Skeletal muscle tissue (tissue), 4 donors: ENCODE results near the gene SFMBT2. TPM values are rescaled to one million over a fixed set of nuclear protein-coding genes. Genes with fewer than 3 reads are reported as not detected.

Experiments
- H3K27ac ChIP-seq: one replicate; pipeline ENCODE4 v1.7.0; 2013; ENCODE audit warnings: mild to moderate bottlenecking, low read depth, low read length, inconsistent platforms
- H3K27me3 ChIP-seq, 3 donors: one replicate each; pipeline ENCODE4 v1.7.0; 2013; ENCODE audit warnings: low read length in 3 of 3; ENCODE audit not compliant: control insufficient read depth in 3 of 3, insufficient read depth in 3 of 3
- H3K36me3 ChIP-seq, 3 donors: one replicate each; pipeline ENCODE4 v1.7.0; 2013; ENCODE audit warnings: low read length in 3 of 3; ENCODE audit not compliant: control insufficient read depth in 3 of 3, insufficient read depth in 3 of 3
- H3K4me1 ChIP-seq, 3 donors: one replicate each; pipeline ENCODE4 v1.7.0; 2013; ENCODE audit warnings: low read length in 3 of 3, mild to moderate bottlenecking in 3 of 3; ENCODE audit not compliant: control insufficient read depth in 3 of 3, insufficient read depth in 3 of 3
- H3K4me3 ChIP-seq, 3 donors: one replicate each; pipeline ENCODE4 v1.7.0; 2013; ENCODE audit warnings: low read length in 3 of 3
- H3K9ac ChIP-seq, 3 donors: one replicate each; pipeline ENCODE4 v1.7.0; 2013; ENCODE audit warnings: low read length in 3 of 3, mild to moderate bottlenecking in 3 of 3, moderate library complexity in 2 of 3, low read depth in 1 of 3
- H3K9me3 ChIP-seq, 3 donors: one replicate each; pipeline ENCODE4 v1.7.0; 2013; ENCODE audit warnings: low read length in 3 of 3; ENCODE audit not compliant: control insufficient read depth in 3 of 3
- total RNA-seq: library from RNA; depleted of rRNA; stranded (reverse); fragments of >200 nt; gene quantifications from one replicate; pipeline ENCODE4 v1.2.3, GENCODE V29; 2014
- donor health status: Osteomylitis.

The SFMBT2 gene
- total RNA-seq, 1 donor from 2014 or later: 12.5 TPM

DNA sequence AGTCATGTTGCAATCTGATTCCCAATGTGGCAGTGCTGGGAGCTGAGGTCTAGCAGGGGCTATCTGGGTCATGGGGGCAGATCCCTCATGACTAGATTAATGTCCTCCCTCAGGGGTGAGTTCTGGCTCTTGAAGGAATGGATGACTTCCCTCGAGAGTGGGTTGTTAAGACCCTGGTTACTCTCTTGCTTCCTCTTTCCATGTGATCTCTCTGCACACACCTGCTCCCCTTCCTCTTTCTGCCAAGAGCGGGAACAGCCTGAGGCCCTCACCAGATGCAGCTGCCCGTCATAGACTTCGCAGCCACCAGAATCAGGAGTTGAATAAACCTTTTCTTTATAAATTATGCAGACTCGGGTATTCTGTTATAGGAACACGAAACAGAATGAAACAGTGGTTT, 37.8 kb downstream of the SFMBT2 start:
- no peak overlapping the region for H3K9ac ChIP-seq
- H3K27me3 ChIP-seq: no peaks in the 10 kb centered on the region
- no peak overlapping the region for H3K27ac ChIP-seq
- no peaks in the 10 kb centered on the region for H3K4me1 ChIP-seq
- peaks cover 13 to 22% (median 14%) of the 10 kb centered on the region in 3 donors for H3K36me3 ChIP-seq
- H3K4me3 ChIP-seq: no peak overlapping the region
- peaks cover 0 to 3% (median 0%) of the 10 kb centered on the region in 3 donors for H3K9me3 ChIP-seq

DNA sequence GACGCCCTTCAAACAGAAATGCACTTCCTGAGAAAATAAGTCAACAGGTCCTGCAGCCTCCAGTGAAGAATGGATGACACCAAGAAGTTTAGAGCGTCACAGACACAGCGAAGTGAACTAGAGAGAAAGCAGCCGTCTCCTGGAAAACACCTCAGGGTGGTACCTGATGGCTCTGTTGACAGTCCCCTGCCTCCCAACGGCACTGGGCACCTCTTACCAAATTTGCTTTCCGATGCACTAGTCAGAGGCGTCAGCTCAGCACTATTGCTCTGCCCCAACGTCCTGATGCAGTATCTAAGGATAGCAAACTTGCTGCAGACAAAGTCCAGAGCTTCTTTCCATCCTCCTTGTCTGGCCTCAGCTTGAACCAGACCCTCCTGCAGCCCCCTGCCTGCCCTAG, 38.3 kb downstream of the SFMBT2 start:
- H3K9ac ChIP-seq: no peak overlapping the region
- H3K36me3 ChIP-seq: peaks cover 14 to 24% (median 17%) of the 10 kb centered on the region in 3 donors
- H3K9me3 ChIP-seq: peaks cover 0 to 3% (median 0%) of the 10 kb centered on the region in 3 donors
- no peaks in the 10 kb centered on the region for H3K27me3 ChIP-seq
- H3K4me1 ChIP-seq: no peaks in the 10 kb centered on the region
- no peak overlapping the region for H3K27ac ChIP-seq
- H3K4me3 ChIP-seq: no peak overlapping the region

DNA sequence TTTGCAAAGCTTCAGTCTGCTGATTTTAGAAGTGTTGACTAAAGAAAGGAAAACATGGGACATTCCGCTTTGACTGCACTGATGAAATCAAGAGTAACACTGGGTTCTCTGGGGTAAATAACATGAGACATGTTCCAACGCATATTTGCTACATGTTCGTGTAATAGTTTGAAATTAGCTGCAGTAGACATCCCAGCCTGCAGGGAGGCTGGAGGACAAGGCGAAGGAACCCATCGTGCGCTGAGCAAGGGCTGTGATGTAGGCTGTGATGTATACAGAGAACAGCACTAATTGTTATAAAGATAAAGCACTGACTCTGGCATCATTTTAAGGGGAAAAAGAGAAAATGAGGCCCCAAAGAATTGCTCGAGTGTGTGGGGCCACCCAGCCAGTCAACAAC, 40.3 kb downstream of the SFMBT2 start:
- H3K27me3 ChIP-seq: no peaks in the 10 kb centered on the region
- peaks cover 0 to 3% (median 0%) of the 10 kb centered on the region in 3 donors for H3K9me3 ChIP-seq
- no peak overlapping the region for H3K4me3 ChIP-seq
- H3K36me3 ChIP-seq: peaks cover 22 to 35% (median 33%) of the 10 kb centered on the region in 3 donors
- H3K27ac ChIP-seq: no peak overlapping the region
- H3K4me1 ChIP-seq: no peaks in the 10 kb centered on the region
- H3K9ac ChIP-seq: no peak overlapping the region

DNA sequence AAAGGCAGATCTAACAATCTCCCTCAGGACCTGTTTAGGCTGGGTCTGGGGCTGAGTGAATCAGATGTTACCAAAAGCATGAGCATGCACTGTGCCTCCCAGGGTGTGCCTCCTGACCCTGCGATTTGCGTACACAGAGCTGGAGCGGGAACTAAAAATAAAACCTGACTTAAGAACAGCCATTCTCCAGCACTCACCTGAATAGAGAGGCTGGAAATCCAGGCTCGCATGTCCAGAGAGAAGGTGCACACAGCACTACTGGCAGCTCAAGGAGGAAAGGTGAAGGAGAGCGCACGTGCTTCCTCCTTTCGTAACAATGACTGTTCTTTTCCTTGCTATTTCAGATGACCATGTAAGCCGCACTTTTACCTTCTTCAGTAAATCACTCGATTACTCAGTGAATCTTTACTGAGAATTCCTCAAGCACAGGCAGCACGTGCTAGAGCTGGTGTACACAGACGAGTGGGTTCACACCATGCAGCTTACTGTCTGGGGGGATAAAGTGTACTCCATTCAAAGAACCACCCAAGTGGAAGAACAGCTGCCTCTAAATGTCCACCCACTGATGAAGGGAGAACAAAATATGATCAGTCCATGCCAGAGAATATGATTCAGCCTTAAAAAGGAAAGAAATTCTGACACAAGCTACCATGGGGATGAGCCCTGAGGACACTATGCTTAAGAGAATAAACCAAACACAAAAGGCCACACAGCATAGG, 45.6 kb downstream of the SFMBT2 start:
- no peaks in the 10 kb centered on the region for H3K9me3 ChIP-seq
- no peak overlapping the region for H3K9ac ChIP-seq
- no peaks in the 10 kb centered on the region for H3K27me3 ChIP-seq
- peaks cover 23 to 34% (median 33%) of the 10 kb centered on the region in 3 donors for H3K36me3 ChIP-seq
- no peak overlapping the region for H3K27ac ChIP-seq
- H3K4me1 ChIP-seq: no peaks in the 10 kb centered on the region
- H3K4me3 ChIP-seq: no peak overlapping the region

DNA sequence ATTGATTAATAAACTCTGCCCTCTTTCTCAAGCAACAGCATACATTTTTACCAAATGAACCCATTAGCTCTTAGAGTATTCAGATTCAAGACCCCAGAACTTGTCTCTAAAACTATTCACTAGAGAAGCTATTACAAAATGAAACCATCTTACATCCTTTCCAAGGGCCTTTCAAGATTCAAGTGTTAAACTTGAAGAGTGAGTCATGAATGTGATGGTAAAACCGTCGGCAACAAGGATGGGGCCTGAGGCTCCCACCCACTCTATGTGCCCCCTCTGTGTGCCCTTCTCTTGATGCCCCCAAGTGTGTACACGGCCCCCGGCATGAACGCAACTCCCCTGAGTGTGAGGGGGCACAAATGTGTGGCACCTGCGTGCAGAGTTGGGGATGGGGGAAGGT, 46.4 kb downstream of the SFMBT2 start:
- Histone ChIP-seq H3K9ac (no peak overlapping the region), H3K27me3 (no peaks in the 10 kb centered on the region), H3K27ac (no peak overlapping the region), H3K36me3 (peaks cover 21 to 34% (median 27%) of the 10 kb centered on the region in 3 donors), H3K4me3 (no peak overlapping the region), H3K9me3 (no peaks in the 10 kb centered on the region), H3K4me1 (no peaks in the 10 kb centered on the region)

DNA sequence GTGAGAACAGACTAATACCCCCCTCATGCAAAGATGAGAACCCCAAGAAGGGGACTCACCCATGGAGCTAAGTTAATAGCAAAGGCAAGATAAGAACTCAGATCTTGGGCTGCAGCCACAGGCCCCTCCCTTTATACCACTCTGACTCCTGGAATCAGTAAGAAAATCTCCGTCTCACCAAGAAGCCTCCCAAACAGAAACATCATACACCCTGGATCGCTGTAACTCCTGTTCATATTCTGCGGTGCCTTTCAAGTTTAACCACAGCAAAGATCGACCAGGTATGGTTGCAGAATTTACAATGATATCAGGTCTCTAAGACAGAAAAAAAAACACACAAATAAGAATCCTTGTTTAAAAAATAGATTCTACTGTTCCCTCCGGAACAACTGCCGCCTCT, 47.1 kb downstream of the SFMBT2 start:
- Histone ChIP-seq H3K9ac (no peak overlapping the region), H3K27ac (no peak overlapping the region), H3K36me3 (peaks cover 20 to 31% (median 28%) of the 10 kb centered on the region in 3 donors), H3K4me3 (no peak overlapping the region), H3K27me3 (no peaks in the 10 kb centered on the region), H3K9me3 (no peaks in the 10 kb centered on the region), H3K4me1 (no peaks in the 10 kb centered on the region)

DNA sequence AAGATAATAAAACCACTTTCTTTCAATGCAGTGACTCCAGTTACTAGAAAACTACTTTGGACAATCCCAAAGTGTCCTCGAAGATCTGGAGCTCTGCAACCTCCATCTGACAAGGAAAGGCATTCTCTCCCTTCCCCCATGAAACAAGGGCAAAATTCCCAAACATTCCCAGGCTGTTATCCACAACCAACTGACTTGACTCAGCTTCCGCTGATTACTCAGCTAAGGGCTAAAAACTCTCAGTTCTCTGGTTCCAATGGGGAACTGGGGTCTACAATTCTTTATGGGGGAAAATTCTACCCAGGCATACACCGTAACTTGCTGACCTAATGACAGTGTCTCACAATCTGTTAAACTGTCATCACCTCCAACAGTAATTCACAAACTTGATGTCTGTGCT, 48.4 kb downstream of the SFMBT2 start:
- no peaks in the 10 kb centered on the region for H3K4me1 ChIP-seq
- peaks cover 25 to 28% (median 27%) of the 10 kb centered on the region in 3 donors for H3K36me3 ChIP-seq
- H3K9ac ChIP-seq: no peak overlapping the region
- no peaks in the 10 kb centered on the region for H3K27me3 ChIP-seq
- H3K9me3 ChIP-seq: no peaks in the 10 kb centered on the region
- H3K27ac ChIP-seq: no peak overlapping the region
- no peak overlapping the region for H3K4me3 ChIP-seq

DNA sequence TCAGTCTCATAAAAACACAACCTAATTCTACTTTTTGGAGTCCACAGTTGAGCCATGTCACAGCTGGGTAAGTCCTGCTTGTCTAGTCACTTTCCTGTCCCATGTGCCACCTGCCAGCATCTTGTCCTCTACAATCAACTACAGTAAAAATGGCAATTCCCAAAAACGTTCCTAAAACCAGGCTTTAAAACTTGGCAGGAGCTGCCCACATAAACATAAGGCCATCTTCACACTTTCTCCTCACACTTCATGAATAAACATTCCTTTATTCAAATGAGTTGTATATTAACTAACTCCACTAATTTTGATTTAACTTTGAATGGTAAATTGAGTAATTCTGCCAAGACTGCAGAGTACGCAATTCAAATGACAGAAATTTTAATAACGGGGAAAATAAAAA, 49.5 kb downstream of the SFMBT2 start:
- Histone ChIP-seq H3K4me1 (no peaks in the 10 kb centered on the region), H3K36me3 (peaks cover 17 to 20% (median 18%) of the 10 kb centered on the region in 3 donors), H3K9ac (no peak overlapping the region), H3K27me3 (no peaks in the 10 kb centered on the region), H3K4me3 (no peak overlapping the region), H3K9me3 (no peaks in the 10 kb centered on the region), H3K27ac (no peak overlapping the region)

DNA sequence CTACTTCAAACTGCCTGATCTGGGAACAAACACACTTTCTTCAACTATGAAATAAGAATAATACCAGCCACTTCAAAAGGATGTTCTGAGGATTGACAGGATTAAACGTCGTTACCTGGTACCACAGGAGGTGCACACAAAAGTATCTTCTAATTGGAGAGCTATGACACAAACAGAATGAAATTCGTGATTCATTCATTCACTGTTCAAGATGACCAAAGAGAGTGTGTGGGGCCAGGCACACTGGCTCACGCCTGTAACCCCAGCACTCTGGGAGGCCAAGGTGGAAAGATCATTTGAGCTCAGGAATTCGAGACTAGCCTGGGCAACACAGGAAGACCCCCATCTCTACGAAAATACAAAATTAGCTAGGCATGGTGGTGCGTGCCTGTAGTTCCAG, 50.9 kb downstream of the SFMBT2 start:
- peaks cover 7 to 13% (median 12%) of the 10 kb centered on the region in 3 donors for H3K36me3 ChIP-seq
- no peaks in the 10 kb centered on the region for H3K4me1 ChIP-seq
- no peak overlapping the region for H3K27ac ChIP-seq
- no peak overlapping the region for H3K9ac ChIP-seq
- no peaks in the 10 kb centered on the region for H3K27me3 ChIP-seq
- no peak overlapping the region for H3K4me3 ChIP-seq
- no peaks in the 10 kb centered on the region for H3K9me3 ChIP-seq

DNA sequence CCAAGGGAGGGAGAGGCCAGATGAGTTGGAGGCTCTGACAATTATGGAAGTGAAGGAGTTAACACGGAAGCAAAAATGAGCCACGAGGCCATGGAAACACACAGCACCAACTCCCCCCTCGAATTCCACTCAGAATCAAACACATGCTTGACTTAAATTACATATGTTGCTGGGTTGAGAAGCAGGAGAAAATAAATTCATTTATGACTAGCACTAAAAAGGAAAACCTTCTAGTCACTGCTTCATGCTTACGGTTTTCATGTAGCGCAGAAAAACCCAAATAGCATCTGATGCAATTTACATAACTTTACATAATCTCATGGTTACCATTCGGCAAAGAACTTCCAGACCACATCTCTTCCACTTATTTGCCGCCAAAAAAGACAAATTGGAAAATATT, 51.5 kb downstream of the SFMBT2 start:
- Histone ChIP-seq H3K4me3 (no peak overlapping the region), H3K9me3 (no peaks in the 10 kb centered on the region), H3K36me3 (peaks cover 4 to 9% (median 8%) of the 10 kb centered on the region in 3 donors), H3K27me3 (no peaks in the 10 kb centered on the region), H3K27ac (no peak overlapping the region), H3K4me1 (no peaks in the 10 kb centered on the region), H3K9ac (no peak overlapping the region)
